Mucosa of rectum (tissue), 2 donors: Measurements from ENCODE around the gene CCND2.

ENCODE experiments used
- H3K27ac ChIP-seq, 2 donors: one replicate each; pipeline ENCODE4 v1.7.0; 2013; ENCODE audit warnings: inconsistent platforms in 2 of 2, low read depth in 2 of 2, low read length in 2 of 2
- H3K27me3 ChIP-seq, 2 donors: one replicate each; pipeline ENCODE4 v1.7.0; 2013; ENCODE audit warnings: low read length in 2 of 2; ENCODE audit not compliant: control insufficient read depth in 2 of 2, insufficient read depth in 2 of 2
- H3K36me3 ChIP-seq, 2 donors: one replicate each; pipeline ENCODE4 v1.7.0; 2013; ENCODE audit warnings: low read length in 2 of 2; ENCODE audit not compliant: control insufficient read depth in 2 of 2, insufficient read depth in 2 of 2
- H3K4me1 ChIP-seq, 2 donors: one replicate each; pipeline ENCODE4 v1.7.0; 2013; ENCODE audit warnings: low read length in 2 of 2, mild to moderate bottlenecking in 1 of 2; ENCODE audit not compliant: control insufficient read depth in 2 of 2, insufficient read depth in 2 of 2
- H3K4me3 ChIP-seq, 2 donors: one replicate each; pipeline ENCODE4 v1.7.0; 2013; ENCODE audit warnings: low read length in 2 of 2
- H3K9ac ChIP-seq, 2 donors: one replicate each; pipeline ENCODE4 v1.7.0; 2013; ENCODE audit warnings: low read length in 2 of 2, low read depth in 1 of 2, mild to moderate bottlenecking in 1 of 2
- H3K9me3 ChIP-seq, 2 donors: one replicate each; pipeline ENCODE4 v1.7.0; 2013; ENCODE audit warnings: low read length in 2 of 2; ENCODE audit not compliant: control insufficient read depth in 2 of 2
- donor health status: healthy.
- donor health status: Normal muscosa, but diverticular disease.

The CCND2 gene

GRCh38 chr12:4289998-4290790, 16.6 kb downstream of the CCND2 start:
- Histone ChIP-seq H3K36me3 (peaks cover 68 to 84% of the 10 kb centered on the region in 2 donors), H3K9me3 (no peaks in the 10 kb centered on the region), H3K27ac (peak overlapping the region in 1 of 2 donors; percentile 56), H3K27me3 (no peaks in the 10 kb centered on the region), H3K9ac (no peak overlapping the region), H3K4me3 (no peak overlapping the region), H3K4me1 (peaks cover 17 to 21% of the 10 kb centered on the region in 2 donors)

DNA sequence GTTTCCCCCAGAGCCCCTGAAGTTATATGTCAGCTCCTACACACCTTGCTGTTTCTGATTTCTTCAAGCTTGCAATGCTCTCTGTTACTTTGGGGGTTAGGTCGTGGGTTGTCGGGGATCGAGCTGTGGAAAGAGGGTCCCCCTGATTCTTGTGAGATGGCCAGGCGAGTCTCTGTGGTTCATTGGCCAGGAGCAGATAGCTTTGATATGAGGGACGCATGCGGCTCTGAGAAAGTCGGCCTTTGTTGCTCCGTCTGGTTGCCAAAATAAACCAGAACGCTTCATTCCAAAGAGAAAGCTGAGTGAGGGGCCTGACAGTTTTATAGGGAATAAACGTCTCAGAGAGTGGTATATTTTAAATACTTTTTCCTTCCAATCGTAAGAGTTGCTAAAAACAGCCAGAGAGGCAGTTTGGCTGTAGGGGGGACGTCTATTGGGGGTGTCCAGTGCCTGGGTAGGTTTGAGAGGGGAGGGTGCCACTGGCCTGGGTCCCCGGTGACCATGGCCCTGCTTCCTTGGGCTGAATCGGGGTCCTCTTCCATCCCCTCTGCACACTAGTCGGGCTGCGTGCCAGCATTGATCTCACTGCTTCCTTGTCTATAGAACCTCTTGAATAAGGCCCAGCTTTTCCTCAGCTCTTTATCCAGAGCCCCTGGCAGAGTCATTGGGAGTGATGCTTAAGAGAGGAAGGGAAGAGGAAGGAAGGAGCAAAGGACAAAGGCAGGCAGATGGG, 18.9 kb downstream of the CCND2 start:
- Histone ChIP-seq H3K4me1 (peaks cover 9 to 13% of the 10 kb centered on the region in 2 donors), H3K27me3 (no peaks in the 10 kb centered on the region), H3K9me3 (no peaks in the 10 kb centered on the region), H3K27ac (no peak overlapping the region), H3K36me3 (peaks cover 56 to 78% of the 10 kb centered on the region in 2 donors), H3K9ac (no peak overlapping the region), H3K4me3 (no peak overlapping the region)

DNA sequence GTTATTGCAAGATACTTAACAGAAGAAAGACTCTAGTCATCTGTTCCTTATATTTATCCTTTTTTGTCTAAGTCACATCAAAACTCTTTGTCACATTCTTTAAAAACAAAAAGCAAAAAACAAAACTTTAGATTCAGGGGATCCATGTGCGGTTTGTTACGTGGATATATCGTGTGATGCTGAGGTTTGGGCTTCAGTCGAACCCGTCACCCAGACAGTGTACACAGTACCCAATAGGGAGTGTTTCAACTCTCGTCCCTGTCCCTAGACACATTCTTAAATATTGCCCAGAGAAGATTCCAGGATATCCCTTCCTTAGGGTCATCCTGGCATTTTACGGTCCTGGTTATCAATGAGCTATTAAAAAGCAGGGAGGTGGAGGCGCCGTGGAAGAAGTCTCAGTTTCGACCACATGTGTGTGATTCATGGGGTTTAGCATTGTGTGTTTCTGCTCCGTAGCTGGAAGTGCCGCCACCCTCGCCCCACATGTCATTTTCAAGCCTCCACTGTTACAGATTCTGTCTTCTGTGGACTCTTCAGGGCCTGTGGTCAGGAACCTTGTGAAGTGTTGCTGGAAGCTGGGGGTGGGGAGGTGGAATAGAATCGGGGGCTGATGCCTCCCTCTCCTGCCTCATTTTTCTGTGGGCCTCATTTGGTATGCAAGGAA, 19.9 kb downstream of the CCND2 start:
- no peak overlapping the region for H3K4me3 ChIP-seq
- H3K9ac ChIP-seq, result no peak overlapping the region
- H3K27ac ChIP-seq, result peak overlapping the region in 1 of 2 donors; percentile 12
- H3K36me3 ChIP-seq, result peaks cover 59 to 76% of the 10 kb centered on the region in 2 donors
- H3K9me3 ChIP-seq, result no peaks in the 10 kb centered on the region
- H3K27me3 ChIP-seq, result no peaks in the 10 kb centered on the region
- peaks cover under 1 to 7% of the 10 kb centered on the region in 2 donors for H3K4me1 ChIP-seq

- Histone ChIP-seq H3K9ac (no peak overlapping the region), H3K9me3 (no peaks in the 10 kb centered on the region), H3K4me1 (peaks cover 0 to 4% of the 10 kb centered on the region in 2 donors), H3K27ac (peak overlapping the region in 1 of 2 donors; percentile 12), H3K36me3 (peaks cover 58 to 74% of the 10 kb centered on the region in 2 donors), H3K4me3 (no peak overlapping the region), H3K27me3 (no peaks in the 10 kb centered on the region)
These were observed 20.5 kb downstream of the CCND2 start for GRCh38 chr12:4293966-4294505.

- no peaks in the 10 kb centered on the region for H3K9me3 ChIP-seq
- no peaks in the 10 kb centered on the region for H3K27me3 ChIP-seq
- H3K4me3 ChIP-seq, result no peak overlapping the region
- peaks cover 3 to 5% of the 10 kb centered on the region in 2 donors for H3K4me1 ChIP-seq
- H3K9ac ChIP-seq, result no peak overlapping the region
- H3K36me3 ChIP-seq, result peaks cover 57 to 71% of the 10 kb centered on the region in 2 donors
- H3K27ac ChIP-seq, result no peak overlapping the region
These were observed 23.2 kb downstream of the CCND2 start for GRCh38 chr12:4296751-4297150.

DNA sequence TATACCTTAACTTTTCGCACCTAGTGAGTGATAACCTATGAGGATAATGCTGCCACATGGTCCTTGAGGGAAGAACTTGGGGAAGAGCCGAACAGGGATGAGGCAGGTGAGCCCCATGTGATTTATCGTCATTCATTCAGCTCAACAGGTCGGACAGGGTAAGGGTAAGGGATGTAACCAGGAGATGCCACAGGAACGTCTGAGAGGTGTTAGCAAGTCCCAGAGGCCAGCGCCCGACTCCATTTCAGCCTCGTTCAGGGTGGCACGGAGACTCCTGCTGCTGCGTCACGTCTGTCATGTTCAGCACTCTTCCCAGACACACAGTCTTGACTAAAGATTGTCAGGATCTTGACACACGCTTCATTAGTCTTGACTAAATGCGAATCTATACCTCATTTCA, 24.1 kb downstream of the CCND2 start:
- H3K36me3 ChIP-seq, result peaks cover 54 to 74% of the 10 kb centered on the region in 2 donors
- no peak overlapping the region for H3K9ac ChIP-seq
- H3K27me3 ChIP-seq, result no peaks in the 10 kb centered on the region
- H3K4me1 ChIP-seq, result peaks cover 11 to 13% of the 10 kb centered on the region in 2 donors
- H3K9me3 ChIP-seq, result no peaks in the 10 kb centered on the region
- no peak overlapping the region for H3K4me3 ChIP-seq
- H3K27ac ChIP-seq, result no peak overlapping the region

GRCh38 chr12:4300883-4301282, 27.3 kb downstream of the CCND2 start:
- peaks cover 42 to 73% of the 10 kb centered on the region in 2 donors for H3K36me3 ChIP-seq
- no peak overlapping the region for H3K9ac ChIP-seq
- H3K27me3 ChIP-seq, result no peaks in the 10 kb centered on the region
- H3K4me1 ChIP-seq, result peaks cover 18 to 22% of the 10 kb centered on the region in 2 donors
- no peak overlapping the region for H3K27ac ChIP-seq
- no peaks in the 10 kb centered on the region for H3K9me3 ChIP-seq
- H3K4me3 ChIP-seq, result no peak overlapping the region

GRCh38 chr12:4301932-4302501, 28.5 kb downstream of the CCND2 start:
- Histone ChIP-seq H3K9ac (no peak overlapping the region), H3K4me1 (peaks cover 18 to 22% of the 10 kb centered on the region in 2 donors)

DNA sequence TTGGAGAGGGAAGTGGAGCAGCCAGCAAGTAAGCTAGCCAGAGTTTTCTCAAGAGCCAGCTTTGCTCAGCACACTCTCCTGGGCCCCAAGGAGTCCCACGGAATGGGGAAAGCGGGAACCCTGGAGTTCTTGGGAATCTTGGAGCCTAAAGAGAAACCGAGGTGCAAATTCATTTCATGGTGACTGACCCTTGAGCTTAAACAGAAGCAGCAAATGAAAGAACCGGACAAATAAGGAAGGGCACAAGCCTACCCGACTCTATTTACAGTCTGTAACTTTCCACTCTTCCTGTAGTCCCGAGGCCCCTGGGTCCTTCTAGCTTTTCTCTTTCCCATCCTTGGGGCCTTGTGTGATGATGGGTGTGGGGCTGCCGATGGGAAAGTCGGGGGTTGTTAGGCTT, 29.3 kb downstream of the CCND2 start:
- peaks cover 33 to 62% of the 10 kb centered on the region in 2 donors for H3K36me3 ChIP-seq
- no peaks in the 10 kb centered on the region for H3K27me3 ChIP-seq
- H3K9me3 ChIP-seq, result no peaks in the 10 kb centered on the region
- no peak overlapping the region for H3K9ac ChIP-seq
- H3K4me3 ChIP-seq, result peak overlapping the region in 1 of 2 donors; percentile 28
- peaks cover 23% of the 10 kb centered on the region in 2 donors for H3K4me1 ChIP-seq
- peak overlapping the region; percentile 39 to 53 for H3K27ac ChIP-seq

More at GRCh38 chr12:4301932-4302501, 28.5 kb downstream of the CCND2 start:
- Histone ChIP-seq H3K27me3 (no peaks in the 10 kb centered on the region), H3K4me3 (no peak overlapping the region), H3K9me3 (no peaks in the 10 kb centered on the region), H3K27ac (peak overlapping the region in 1 of 2 donors; percentile 20), H3K36me3 (peaks cover 38 to 67% of the 10 kb centered on the region in 2 donors)
